Ishikawa (cell line): ENCODE measurements around the gene ACAA1.

Source experiments
- EP300 ChIP-seq: IDR thresholded peaks from 2 replicates; pipeline ENCODE4 v1.6.1; 2012; ENCODE audit warnings: borderline replicate concordance
- MAX ChIP-seq: IDR thresholded peaks from 2 replicates; pipeline ENCODE4 v1.6.1; 2012
- YY1 ChIP-seq: IDR thresholded peaks from 2 replicates; pipeline ENCODE4 v1.6.1; 2012; ENCODE audit warnings: low read depth

DNA sequence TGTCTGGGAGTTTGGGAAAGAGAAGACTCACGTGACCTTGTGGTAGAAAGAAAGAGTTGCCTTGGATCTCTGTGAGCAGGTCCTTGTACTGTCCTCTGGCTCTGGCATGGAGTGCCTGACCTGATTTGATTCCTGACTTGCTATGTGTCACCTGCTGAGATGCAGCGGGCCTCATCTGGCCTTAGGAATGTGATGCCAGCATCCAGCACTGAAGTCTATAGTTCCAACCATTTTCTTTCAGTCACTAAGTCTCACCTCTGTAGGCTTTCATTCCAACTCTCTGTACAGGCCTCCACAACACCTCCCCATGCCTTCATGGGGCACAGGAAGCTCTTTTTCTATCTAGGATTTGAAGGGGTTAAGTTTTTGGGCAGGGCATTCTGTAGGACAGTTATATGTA lies 16.3 kb upstream of the ACAA1 start:
- TF ChIP-seq MAX (no peak), YY1 (no peak), EP300 (no peak)
